Epithelial cell of prostate (primary cell): Measurements from ENCODE around the gene PSPH.
"Not testable (repeated sequence)": the region's sequence is repeated elsewhere in the genome, so short reads cannot be mapped to it uniquely, and the experiment has no call there.

Source experiments
- DNase-seq: peaks from one replicate; pipeline ENCODE4 v3.0.0-alpha.2; 2011; ENCODE audit warnings: low read depth, low spot score
- H3K27ac ChIP-seq: fragments of 450-650 bp; 2 replicates; pipeline ENCODE4 v1.5.1; 2017; ENCODE audit warnings: mild to moderate bottlenecking

The PSPH gene

GRCh38 chr7:56051339-56052191 is at the start of gene PSPH, which contains the start of gene CCT6A:
Gene PSPH, minus strand, starts transcription at chr7:56051444. Its CDS starts 30,232 bp downstream, at chr7:56021212.
Gene CCT6A, plus strand, starts transcription at chr7:56051765. Its CDS starts 84 bp downstream, at chr7:56051849.
- peak; percentile 86 for DNase-seq
- peak within 1 kb of the TSS; percentile 83 for H3K27ac ChIP-seq

GRCh38 chr7:56099653-56100052 is 48.4 kb upstream of the PSPH start:
- no peak overlapping the region for H3K27ac ChIP-seq
- no peak for DNase-seq

- not testable (repeated sequence) for DNase-seq, H3K27ac ChIP-seq
These were observed 47.2 kb upstream of the PSPH start for GRCh38 chr7:56098187-56099008.

- no peak overlapping the region for H3K27ac ChIP-seq
- no peak for DNase-seq
These were observed 46.5 kb upstream of the PSPH start for GRCh38 chr7:56097700-56098099.

GRCh38 chr7:56092789-56093531 is 41.7 kb upstream of the PSPH start, which contains the start of gene PHKG1:
Gene PHKG1, minus strand, starts transcription at chr7:56092952. Its CDS starts 4,011 bp downstream, at chr7:56088941.
- no peak within 1 kb of the TSS for H3K27ac ChIP-seq
- DNase-seq = no peak

GRCh38 chr7:56092388-56092787 is 41.1 kb upstream of the PSPH start:
- not testable (repeated sequence) for DNase-seq, H3K27ac ChIP-seq

GRCh38 chr7:56091591-56091990 is 40.3 kb upstream of the PSPH start:
- DNase-seq = no peak
- no peak overlapping the region for H3K27ac ChIP-seq

GRCh38 chr7:56087445-56087844 is 36.2 kb upstream of the PSPH start:
- DNase-seq = no peak
- H3K27ac ChIP-seq = no peak overlapping the region

DNA sequence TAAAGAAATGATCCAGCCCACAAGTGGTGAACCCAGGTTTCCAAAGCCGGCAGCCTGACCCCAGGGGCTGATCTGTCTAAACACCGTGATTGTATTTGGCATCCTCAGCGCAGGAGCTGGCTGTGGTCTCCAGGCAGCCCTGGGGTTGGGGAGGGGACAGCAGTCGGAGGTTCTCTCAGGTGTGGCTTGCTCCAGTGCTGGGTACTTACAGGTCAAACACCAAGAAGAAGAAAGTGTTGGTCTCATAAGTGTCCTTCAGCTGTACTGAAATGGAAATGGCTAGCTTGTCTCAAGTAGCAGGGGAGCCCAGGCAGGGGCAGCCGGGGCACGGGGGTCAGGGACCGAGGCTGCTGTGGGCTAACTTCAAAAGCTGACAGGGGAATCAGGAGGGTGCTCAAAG is 35.5 kb upstream of the PSPH start:
- no peak for DNase-seq
- H3K27ac ChIP-seq = no peak overlapping the region

DNA sequence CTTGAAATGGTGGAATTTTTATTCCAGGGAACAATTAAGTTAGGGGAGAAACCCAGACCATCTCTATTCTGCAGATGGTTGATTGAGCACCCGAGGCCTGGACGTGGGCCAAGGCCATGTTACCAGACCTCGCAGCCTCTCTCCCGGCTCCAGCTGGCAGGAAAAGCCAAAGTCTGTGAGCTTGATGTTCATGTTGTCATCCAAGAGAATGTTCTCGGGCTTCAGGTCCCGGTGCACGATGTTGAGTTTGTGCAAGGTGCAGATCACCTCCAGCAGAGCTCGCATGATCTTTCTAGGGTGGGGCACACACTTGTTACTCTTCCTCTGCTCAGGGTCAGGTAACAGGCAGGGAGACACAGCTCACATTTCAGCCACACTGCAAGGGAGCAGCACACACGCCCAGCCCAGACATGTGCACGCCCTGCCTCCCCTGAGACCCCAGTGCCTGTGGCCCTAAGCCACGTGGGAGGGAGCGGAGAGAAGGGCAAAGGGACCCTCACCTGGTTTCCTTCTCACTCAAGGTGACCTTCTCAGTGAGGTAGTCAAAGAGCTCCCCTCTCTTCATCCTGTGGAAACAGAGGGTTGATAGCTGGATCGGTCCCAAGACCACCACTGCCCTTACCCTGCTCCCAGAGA is 32.0 kb upstream of the PSPH start:
- no peak overlapping the region for H3K27ac ChIP-seq
- no peak for DNase-seq

DNA sequence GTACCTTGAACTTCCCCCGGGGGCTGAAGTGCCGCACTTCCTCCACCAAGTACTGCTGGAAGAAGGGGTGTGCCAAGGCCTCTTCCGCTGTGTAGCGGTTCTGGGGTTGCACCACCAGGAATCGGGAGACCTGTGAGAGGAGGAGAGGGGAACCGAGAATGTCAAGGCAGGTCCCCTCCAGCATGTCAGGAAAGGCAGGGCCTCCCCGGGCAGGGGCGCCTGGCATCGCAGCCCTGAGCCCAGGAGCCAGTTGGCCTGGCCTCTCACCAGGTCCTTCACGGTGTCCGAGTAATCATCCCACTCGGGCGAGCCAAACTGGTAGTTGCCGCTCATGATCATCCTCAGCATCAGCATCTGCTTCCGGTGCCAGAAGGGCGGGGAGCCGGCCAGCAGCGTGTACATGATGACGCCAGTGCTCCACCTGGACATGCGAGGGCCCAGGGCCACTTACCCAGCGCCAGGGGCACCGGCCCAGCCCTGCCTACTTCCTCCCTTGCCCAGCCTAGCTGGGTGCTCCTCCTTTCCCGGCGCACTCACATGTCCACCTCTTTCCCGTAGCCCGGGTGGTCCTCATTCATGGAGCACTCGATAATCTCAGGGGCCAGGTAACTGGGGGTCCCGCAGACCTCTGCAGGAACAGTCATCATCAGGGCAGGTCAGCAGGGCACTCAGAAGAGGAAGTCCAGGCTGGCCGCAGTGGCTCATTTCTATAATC is 30.5 kb upstream of the PSPH start:
- no peak overlapping the region for H3K27ac ChIP-seq
- no peak for DNase-seq

GRCh38 chr7:56080726-56081435 is 29.6 kb upstream of the PSPH start:
- not testable (repeated sequence) for DNase-seq, H3K27ac ChIP-seq

GRCh38 chr7:56079450-56080185 is 28.4 kb upstream of the PSPH start:
- no peak overlapping the region for H3K27ac ChIP-seq
- DNase-seq = no peak

- no peak overlapping the region for H3K27ac ChIP-seq
- no peak for DNase-seq
These were observed 27.0 kb upstream of the PSPH start for GRCh38 chr7:56078196-56078595.

DNA sequence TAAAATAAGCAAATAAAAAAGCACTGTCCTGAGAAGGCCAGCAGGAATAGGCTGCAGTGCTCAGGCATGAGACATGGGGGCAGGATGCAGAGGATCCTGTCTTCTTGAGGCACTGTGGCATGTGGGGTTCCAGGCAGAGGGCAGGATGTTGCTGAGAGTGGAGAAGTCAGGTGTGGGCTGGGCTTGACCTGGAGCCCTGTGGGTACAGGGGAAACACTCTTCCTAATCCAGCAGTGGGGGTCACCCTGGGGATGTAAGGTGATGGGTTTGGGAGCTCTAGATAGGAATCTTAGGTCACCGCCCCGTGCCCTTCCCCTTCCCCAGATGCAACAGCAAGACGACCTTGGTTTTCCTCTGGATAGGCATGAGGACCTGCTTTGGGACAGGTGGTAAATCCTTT is 26.4 kb upstream of the PSPH start:
- DNase-seq = no peak
- no peak overlapping the region for H3K27ac ChIP-seq

DNA sequence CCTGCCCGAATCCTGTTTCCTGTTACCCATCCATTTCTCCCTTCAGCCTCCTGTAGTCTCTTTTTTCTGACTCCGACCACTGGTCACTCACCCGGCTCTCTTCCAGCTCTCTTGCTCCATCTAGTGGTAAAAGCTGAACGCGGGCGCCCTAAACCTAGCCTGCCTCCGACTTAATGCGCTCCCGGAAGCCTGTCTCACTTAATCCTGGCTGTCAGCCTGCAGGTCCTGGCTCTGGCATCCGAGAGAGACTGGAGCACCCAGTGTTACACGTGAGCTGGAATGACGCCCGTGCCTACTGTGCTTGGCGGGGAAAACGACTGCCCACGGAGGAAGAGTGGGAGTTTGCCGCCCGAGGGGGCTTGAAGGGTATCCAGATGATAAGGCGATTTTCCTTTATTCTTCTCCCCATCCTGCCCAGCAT is 23.1 kb upstream of the PSPH start:
- DNase-seq = no peak
- H3K27ac ChIP-seq = no peak overlapping the region

DNA sequence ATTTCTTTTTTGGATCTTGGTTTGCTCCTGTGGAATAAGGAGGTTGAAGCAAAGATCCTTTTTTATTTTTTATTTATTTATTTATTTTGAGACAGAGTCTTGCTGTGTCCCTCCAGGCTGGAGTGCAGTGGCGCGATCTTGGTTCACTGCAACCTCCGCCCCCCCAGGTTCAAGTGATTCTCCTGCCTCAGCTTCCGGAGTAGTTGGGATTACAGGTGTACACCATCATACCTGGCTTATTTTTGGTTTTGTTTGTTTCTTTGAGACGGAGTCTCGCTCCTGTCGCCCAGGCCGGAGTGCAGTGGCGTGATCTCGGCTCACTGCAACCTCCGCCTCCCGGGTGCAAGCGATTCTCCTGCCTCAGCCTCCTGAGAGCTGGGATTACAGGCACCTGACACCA is 15.1 kb upstream of the PSPH start:
- DNase-seq, H3K27ac ChIP-seq: not testable (repeated sequence)
